Endothelial cell (in vitro differentiated cells): Measurements from ENCODE around the gene RPS19. TPM values are rescaled to one million over a fixed set of nuclear protein-coding genes. Genes with fewer than 3 reads are reported as not detected.

Source experiments
- DNase-seq: peaks from one replicate; pipeline ENCODE4 v3.0.0; 2021; ENCODE audit warnings: low spot score
- H3K27ac Mint-ChIP-seq: one replicate; pipeline ENCODE4 v1.8.0; 2021; ENCODE audit warnings: mixed read lengths, inconsistent platforms; ENCODE audit not compliant: unreplicated experiment
- H3K27me3 Mint-ChIP-seq: one replicate; pipeline ENCODE4 v1.8.0; 2021; ENCODE audit warnings: mild to moderate bottlenecking, moderate library complexity, mixed read lengths, inconsistent platforms; ENCODE audit not compliant: unreplicated experiment
- H3K36me3 Mint-ChIP-seq: one replicate; pipeline ENCODE4 v1.8.0; 2021; ENCODE audit warnings: mild to moderate bottlenecking, low read depth, mixed read lengths, inconsistent platforms; ENCODE audit not compliant: unreplicated experiment
- H3K4me1 Mint-ChIP-seq: one replicate; pipeline ENCODE4 v1.8.0; 2021; ENCODE audit warnings: mild to moderate bottlenecking, mixed read lengths, inconsistent platforms; ENCODE audit not compliant: unreplicated experiment
- H3K4me3 Mint-ChIP-seq: one replicate; pipeline ENCODE4 v1.8.0; 2021; ENCODE audit warnings: mild to moderate bottlenecking, mixed read lengths, inconsistent platforms; ENCODE audit not compliant: unreplicated experiment
- H3K9me3 Mint-ChIP-seq: one replicate; pipeline ENCODE4 v1.8.0; 2021; ENCODE audit warnings: mixed read lengths, inconsistent platforms; ENCODE audit not compliant: unreplicated experiment
- total RNA-seq: library from RNA; stranded (reverse); fragmentation: NEBNext Ultra II Directional; extraction: Animal tissue kit (Norgen Biotek cat#: 25700); gene quantifications from one replicate; pipeline ENCODE4 v1.2.1, GENCODE V29; 2021; ENCODE audit not compliant: unreplicated experiment
- TF ChIP-seq, protein P1 (sequence below): fragments of 200-600 bp; sonication (generic); IDR thresholded peaks from one replicate; pipeline ENCODE4 v1.5.0; 2021; ENCODE audit warnings: antibody characterized with exemption; ENCODE audit not compliant: unreplicated experiment

The RPS19 gene
- total RNA-seq, 1 donor from 2014 or later = 3,886 TPM

DNA sequence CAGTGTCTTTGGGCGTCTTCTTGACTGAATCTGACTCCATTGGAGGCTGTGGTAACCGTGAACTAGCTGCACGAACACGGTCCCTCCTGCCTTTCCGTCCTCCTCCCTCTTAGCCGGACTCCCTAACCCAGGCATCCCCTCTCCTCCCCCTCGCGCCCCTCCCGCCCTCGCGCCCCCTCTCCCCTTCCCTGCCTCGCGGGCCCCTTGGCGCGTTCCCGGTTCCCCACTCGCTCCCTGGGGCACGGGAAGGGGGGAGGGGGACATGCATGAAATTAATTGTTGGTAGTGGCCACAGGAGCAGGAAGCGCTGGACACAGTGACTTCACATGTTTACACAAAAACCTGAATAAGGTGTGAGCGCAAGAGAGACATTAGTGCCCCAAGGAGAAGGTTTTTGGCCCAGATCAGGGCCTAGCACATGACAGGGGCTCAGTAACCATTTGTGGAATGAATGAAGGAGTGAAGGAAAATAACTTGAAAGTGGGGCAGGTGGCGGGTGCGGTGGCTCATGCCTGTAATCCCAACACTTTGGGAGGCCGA lies 14.9 kb upstream of the RPS19 start:
- Mint-ChIP-seq H3K4me3 (no peak overlapping the region), H3K36me3 (no peaks in the 10 kb centered on the region), H3K4me1 (no peaks in the 10 kb centered on the region), H3K9me3 (no peaks in the 10 kb centered on the region), H3K27ac (no peak overlapping the region), H3K27me3 (peaks cover 8% of the 10 kb centered on the region)
- TF ChIP-seq, protein P1, sequence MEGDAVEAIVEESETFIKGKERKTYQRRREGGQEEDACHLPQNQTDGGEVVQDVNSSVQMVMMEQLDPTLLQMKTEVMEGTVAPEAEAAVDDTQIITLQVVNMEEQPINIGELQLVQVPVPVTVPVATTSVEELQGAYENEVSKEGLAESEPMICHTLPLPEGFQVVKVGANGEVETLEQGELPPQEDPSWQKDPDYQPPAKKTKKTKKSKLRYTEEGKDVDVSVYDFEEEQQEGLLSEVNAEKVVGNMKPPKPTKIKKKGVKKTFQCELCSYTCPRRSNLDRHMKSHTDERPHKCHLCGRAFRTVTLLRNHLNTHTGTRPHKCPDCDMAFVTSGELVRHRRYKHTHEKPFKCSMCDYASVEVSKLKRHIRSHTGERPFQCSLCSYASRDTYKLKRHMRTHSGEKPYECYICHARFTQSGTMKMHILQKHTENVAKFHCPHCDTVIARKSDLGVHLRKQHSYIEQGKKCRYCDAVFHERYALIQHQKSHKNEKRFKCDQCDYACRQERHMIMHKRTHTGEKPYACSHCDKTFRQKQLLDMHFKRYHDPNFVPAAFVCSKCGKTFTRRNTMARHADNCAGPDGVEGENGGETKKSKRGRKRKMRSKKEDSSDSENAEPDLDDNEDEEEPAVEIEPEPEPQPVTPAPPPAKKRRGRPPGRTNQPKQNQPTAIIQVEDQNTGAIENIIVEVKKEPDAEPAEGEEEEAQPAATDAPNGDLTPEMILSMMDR = no peak
- DNase-seq = no peak

- Mint-ChIP-seq H3K4me3 (no peak overlapping the region), H3K27me3 (peaks cover 11% of the 10 kb centered on the region), H3K4me1 (peaks cover 4% of the 10 kb centered on the region), H3K27ac (no peak overlapping the region), H3K36me3 (no peaks in the 10 kb centered on the region), H3K9me3 (no peaks in the 10 kb centered on the region)
- TF ChIP-seq, protein P1 = no peak
- no peak for DNase-seq
These were observed 12.5 kb upstream of the RPS19 start for GRCh38 chr19:41847351-41848105.

DNA sequence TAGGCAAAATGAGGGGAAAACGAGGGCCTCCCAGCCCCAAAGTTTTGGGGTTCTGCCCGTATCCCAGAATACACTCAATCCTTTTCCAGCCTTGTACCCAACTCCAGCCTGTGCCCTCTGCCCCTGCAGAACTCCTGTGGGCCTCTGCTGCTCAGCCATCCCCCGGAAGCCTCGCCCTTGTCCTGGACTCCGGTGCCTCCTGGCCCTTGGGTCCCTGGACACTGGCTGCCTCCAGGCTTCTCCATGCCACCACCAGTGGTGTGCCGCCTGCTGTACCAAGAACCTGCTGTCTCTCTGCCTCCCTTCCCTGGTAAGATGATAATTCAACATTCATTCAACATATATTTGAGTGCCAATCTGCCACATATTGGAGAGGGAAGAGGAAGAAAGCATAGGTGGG lies 11.4 kb upstream of the RPS19 start:
- Mint-ChIP-seq H3K4me1 (peaks cover 4% of the 10 kb centered on the region), H3K27me3 (peaks cover 8% of the 10 kb centered on the region), H3K27ac (no peak overlapping the region), H3K9me3 (no peaks in the 10 kb centered on the region), H3K36me3 (no peaks in the 10 kb centered on the region), H3K4me3 (no peak overlapping the region)
- TF ChIP-seq, protein P1 = no peak
- DNase-seq = no peak

DNA sequence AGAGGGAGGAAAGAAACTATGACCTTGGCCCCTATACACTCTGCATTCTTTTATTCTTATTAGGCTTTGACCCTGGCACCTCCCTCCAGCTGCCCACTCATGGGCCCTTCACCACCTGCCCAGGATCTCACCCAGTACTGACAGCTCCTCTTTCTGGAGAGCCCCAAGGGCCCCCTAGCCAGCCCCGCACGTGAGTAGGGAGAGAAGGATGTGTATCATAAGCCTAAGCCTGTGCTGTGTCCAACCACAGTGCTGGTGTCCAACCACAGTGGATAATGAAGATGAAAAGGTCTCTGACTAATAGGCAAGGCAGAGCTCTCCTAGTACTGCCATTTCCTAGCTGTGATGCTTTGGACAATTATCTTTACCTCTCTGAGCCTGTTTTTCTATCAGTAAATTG lies 11.0 kb upstream of the RPS19 start:
- H3K36me3 Mint-ChIP-seq = no peaks in the 10 kb centered on the region
- H3K27ac Mint-ChIP-seq = no peak overlapping the region
- TF ChIP-seq, protein P1 = no peak
- DNase-seq = no peak
- no peak overlapping the region for H3K4me3 Mint-ChIP-seq
- peaks cover 8% of the 10 kb centered on the region for H3K27me3 Mint-ChIP-seq
- no peaks in the 10 kb centered on the region for H3K9me3 Mint-ChIP-seq
- peaks cover 4% of the 10 kb centered on the region for H3K4me1 Mint-ChIP-seq

DNA sequence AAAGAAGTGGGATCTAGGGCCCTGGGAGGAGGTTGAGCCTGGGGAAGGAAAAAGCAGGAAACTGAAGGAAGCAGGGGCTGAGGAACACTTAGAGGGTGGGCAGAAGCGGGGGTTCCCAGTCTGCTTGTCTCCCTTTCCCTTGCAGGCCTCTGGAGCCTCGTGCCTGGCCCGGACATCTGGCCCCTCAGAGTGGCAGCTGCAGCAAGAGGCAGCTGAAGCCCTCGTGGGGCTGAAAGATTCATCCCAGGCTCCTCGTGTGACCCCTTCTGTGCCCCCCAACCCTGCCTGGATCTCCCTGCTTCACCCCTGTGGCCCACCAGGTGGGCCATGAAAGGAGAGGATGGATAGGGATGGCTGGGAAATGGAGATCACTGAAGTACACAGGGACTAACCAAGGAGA lies 9.7 kb upstream of the RPS19 start:
- Mint-ChIP-seq H3K9me3 (no peaks in the 10 kb centered on the region), H3K4me1 (peaks cover 4% of the 10 kb centered on the region), H3K4me3 (no peak overlapping the region), H3K27me3 (peaks cover 7% of the 10 kb centered on the region), H3K27ac (no peak overlapping the region), H3K36me3 (no peaks in the 10 kb centered on the region)
- DNase-seq = no peak
- TF ChIP-seq, protein P1 = no peak
